ENCODE measurements around the gene RAB43.

RAB43 gene

DNA sequence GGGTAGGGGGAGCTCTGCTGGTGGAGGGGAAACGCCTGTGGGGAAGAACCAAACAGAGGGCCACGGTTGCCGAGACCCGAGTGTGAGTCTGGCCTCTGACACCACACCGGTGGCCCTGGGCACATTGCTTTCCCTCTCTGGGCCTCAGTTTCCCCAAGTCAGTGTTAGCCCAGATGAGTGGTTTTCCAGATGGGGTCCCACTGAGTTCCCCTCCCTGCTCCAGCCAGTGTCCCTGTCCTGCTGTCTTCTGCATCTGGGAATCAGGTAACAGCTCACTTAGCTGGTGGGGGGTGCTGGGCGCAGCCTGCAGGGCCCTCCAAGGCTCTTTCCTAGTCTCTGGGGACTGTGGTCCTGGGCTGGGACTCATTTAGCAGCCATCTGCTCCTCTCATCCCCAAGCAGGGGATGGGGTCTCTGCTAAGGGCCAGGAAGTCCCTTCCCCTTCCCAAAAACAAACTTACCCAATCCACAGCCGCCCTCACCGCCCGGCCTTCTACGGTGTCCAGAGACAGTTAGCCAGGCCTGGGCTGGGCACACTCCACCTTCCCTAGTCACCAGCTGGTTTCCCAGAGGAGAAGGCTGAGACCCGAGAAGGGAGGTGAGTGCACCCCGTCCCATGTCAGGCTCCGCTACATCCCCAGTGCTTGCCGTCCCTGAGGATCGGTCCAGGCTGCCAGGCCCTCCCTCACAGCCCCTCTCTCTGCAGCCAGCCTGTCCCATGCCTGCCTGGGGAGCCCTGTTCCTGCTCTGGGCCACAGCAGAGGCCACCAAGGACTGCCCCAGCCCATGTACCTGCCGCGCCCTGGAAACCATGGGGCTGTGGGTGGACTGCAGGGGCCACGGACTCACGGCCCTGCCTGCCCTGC lies 60.3 kb downstream of the RAB43 start:
- no peak for DNase-seq (ENCODE audit: low spot score)

DNA sequence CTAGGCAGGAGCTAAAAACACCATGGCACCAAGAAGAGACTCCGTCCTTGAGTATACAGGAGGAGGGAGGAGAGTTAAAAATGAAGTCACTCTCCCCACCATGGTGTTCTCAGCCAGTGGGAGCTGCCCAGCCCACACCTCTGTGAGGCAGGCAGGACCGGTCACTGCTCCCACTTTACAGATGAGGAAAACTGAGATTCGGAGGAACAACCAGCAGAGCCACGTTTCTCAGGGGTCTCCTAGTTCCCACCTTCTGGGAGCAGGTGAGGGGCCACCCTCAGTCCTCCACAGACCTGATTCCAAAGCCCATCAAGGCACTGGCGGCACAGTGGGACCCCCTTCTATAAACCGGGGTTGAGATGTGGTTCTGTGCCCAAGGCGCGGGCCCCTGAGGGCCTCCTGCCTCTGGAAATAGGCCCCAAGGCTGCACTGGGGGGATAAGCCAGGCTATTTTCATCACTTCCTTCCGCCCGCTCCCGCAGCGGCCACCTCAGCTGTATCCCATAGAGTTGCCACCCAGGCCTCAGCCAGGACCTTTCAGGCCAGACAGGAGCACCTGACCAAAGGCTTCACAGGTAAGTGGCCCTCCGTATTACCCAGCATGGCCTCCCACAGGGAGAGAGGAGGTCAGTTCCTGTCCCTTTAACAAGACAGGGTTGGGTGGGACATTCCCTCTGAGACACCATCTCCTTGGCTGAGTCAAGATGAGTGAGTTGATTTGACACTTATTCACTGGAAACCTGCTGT lies 61.2 kb downstream of the RAB43 start, which contains the start of gene GP9:
Gene GP9 (plus strand): TSS at position 504 of the 747 bp plus-strand sequence. CDS start 961 bp downstream, outside the sequence.
- no peak for DNase-seq (ENCODE audit: low spot score)

DNA sequence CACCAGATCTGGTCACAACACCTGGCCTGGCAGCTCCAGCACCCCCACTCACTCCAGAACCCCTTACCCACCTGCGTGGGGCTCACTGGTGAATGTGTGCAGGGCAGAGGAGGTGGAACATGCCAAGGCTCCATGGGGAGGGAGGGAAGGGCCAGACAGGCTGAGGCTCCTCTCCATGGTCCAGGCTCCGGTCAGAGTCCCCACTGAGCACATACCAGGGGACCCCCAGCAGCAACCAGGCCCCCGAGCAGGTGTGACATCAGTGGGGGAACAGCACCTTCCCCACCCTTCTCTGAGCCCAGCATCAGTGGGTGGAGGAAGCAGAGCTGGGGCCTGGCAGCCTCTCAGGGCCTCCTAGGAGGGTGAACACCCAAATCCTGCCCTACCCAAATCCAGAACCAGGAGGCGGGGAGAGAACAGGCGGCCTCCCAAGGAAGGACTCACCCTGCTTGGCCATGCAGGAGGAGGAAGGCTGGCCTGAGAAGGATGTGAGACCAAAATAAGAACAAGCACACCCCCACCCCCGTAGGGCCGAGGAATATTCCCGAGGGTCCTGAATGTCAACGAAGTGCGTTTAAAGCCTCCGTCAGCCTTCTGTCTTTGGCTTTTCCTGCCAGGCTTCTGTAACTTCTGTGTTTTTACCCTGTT lies 62.2 kb downstream of the RAB43 start:
- DNase-seq (ENCODE audit: low spot score), result no peak

DNA sequence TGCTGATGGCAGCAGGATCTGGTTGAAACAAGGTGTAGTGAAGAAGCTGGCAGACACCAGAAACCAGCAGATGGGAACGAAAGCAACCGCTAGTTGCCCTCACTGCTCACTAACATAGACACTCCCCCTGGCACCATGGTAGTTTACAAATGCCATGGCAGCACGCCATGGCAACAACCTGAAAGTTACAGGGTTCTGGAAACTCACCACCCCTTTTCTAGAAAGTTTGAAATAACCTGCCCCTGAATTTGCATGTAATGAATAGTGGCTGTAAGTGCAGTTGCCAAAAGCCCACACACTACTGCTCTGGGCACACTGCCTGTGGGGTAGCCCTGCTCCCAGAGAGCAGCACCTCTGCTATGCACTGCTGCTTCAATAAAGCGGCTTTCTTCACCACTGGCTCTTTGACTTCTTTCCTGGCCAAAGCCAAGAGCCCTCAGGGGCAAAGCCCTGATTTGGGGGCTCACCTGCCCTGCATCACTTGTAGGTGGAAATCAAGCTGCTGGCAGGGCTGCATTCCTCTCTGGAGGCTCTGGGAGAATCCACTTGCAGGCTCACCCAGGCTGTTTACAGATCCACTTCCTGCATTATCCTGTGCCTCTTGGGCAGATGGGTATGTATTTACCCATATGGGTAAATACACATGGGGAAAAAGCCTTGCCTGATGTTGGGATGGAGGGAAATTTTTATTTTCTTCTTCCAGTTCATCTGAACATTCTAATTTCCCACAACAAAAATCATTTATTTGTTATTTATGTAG lies 63.0 kb downstream of the RAB43 start:
- DNase-seq (ENCODE audit: low spot score), result peak; percentile 48

DNA sequence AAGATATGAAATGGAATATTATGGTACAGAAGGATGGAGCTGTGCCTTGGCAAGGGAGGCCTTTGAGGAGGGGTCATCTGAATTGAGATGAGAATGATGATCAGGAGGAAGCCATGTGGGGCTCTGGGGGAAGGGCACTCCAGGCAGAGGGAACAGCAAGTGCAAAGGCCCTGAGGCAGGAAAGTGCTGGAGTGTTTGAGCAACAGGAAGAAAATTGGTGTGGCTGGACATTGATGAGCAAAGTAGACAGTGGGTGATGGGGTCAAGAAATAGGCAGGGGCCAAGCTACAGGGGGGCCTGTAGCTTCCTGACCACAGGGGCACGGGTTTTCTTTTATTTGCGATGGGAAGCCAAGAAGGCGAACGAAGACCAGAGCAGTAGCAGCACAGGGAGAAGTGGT lies 64.4 kb downstream of the RAB43 start:
- DNase-seq (ENCODE audit: low spot score), result no peak

DNA sequence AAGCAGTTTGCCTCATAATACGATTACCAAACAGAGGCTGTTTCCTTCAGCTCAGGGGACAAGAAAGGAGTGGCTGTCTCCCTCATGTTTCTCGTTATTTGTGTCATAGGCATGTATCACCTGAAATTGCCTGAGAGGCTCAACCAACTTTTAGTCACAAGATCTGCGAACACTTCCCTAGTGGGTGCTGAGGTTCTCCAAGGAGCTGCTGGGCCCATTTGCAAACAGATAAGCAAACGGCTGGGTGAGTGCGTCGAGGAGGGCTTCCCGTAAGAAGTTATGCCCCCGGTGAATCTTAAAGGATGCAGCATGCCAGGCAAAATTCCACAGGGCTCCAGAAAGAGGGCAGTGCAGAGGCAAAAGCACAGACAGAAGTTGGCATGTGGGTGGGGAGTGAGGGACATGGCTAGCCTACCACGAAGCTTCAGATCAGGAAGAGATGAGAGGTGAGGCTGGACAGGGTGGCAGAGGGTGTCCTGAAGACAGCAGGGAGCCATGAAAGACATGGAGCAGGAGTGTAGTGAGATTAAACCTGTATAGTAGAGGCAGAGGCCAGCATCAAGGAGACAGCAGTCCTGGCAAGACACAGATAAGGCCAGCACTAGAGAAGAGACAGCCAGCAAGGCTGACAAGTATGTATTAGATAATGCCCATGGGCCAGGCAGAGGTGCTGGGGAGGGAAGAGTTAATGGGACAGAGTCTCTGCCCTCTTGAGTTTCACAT lies 65.0 kb downstream of the RAB43 start:
- DNase-seq (ENCODE audit: low spot score), result no peak

DNA sequence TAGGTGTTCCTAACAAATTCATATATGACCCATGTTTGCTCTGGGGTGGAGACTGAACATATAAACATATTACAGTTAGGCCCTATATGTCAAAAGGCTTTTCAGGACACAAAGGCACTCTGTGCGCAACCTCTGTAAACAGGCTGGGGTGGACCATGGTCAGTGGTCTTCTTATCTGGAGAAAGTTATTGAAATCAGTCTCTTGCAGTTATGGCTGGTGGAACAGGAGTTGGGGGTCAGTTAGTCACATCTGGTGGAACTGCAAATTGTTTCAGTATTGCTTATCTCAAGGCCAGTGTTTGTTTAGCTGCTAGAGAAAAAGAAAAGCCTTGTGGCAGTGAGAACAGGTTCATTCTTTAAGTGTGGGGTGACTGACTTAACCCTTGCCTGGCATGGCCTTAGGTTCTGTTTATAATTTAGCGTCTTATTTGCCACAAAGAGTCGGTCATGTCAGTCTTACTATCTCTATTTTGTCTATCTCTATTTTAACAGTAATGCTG lies 66.9 kb downstream of the RAB43 start:
- DNase-seq (ENCODE audit: low spot score), result no peak

DNA sequence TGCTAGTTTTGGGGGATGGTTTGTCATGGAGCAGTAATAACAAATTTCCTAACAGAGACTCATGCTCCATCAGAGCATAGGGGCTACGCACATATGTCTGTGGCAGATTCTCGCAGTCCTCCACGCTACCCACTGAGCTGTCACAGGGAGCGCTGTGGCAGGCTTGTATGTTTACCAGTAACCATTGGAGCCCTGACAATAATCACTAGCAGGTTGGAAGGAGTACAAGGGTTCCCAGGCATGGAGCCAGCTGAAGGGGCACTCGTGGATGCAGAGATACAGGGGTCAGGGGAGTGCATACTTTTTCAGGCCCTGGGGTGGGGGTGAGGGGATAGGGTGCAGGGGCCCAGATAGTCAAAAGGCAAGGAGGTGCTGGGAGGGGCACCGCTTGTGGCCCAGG lies 68.9 kb downstream of the RAB43 start:
- no peak for DNase-seq (ENCODE audit: low spot score)

DNA sequence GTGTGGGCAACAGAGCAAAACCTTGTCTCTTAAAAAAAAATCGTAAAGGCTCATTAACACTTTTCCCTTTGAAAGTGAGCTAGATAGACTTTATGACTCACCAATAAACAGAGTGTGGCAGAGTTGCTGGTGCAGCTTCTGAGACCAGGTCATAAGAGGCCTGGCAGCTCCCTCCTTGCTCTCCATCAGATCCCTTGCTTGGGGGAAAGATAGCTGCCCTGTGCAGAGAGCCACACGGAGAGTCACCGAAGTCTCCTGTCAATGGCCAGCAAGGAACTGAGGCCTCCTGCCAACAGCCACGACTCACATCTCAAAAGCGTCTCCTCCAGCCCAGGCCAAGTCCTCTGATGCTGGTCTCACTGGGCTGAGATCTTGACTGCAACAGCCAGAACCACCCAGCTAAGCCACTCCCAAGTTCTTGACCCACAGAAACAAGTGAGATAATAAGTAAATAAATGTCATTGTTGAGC lies 69.7 kb downstream of the RAB43 start:
- no peak for DNase-seq (ENCODE audit: low spot score)

DNA sequence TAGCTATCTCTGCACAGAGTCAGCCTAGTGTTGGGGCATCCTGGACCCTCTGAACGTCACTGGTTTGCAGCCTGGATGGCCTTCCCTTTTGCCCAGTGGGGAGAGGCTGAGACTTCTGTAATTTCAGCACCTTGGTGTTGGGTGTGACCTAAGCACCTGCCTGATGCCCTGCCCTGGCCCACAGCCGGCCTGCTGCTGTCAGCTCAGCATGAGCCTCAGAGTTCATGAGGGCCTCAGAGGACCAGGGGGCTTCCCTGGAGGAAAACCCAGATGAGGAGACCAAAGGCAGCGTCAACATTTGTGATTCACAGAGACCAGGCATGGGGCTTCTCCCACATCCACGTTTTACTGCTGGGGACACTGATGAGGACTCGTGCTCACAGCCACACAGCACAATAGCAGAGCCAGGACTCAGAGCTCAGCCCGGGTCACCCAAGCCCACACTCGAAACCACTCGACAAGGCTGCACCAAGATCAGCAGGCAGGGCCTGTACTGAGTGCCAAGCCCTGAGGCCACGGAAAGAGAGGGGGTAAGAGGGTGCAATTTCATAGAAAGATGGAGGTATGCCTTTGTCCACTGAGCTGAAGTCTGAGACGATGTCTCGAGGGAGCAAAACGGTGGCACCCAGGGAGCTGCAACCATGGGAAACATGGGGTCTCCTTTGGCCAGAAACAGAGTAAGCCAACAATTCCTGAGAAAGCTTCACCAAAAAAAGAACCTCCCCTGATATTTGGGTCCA lies 70.9 kb downstream of the RAB43 start:
- no peak for DNase-seq (ENCODE audit: low spot score)

DNA sequence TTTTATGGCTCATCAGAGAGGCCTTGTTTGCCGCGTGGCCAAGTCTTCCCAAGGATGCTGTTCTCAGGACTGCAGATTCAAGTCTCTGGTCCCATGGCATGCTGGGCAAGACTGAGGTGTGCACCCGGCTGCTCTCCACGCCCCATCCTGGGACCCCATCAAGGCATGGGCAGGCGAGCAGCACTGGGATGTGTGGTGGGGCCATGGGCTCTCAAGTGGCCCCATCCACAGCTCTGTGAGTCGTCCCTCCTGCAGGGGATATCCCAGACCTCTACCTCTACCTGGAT lies 74.1 kb downstream of the RAB43 start:
- DNase-seq (ENCODE audit: low spot score), result no peak

DNA sequence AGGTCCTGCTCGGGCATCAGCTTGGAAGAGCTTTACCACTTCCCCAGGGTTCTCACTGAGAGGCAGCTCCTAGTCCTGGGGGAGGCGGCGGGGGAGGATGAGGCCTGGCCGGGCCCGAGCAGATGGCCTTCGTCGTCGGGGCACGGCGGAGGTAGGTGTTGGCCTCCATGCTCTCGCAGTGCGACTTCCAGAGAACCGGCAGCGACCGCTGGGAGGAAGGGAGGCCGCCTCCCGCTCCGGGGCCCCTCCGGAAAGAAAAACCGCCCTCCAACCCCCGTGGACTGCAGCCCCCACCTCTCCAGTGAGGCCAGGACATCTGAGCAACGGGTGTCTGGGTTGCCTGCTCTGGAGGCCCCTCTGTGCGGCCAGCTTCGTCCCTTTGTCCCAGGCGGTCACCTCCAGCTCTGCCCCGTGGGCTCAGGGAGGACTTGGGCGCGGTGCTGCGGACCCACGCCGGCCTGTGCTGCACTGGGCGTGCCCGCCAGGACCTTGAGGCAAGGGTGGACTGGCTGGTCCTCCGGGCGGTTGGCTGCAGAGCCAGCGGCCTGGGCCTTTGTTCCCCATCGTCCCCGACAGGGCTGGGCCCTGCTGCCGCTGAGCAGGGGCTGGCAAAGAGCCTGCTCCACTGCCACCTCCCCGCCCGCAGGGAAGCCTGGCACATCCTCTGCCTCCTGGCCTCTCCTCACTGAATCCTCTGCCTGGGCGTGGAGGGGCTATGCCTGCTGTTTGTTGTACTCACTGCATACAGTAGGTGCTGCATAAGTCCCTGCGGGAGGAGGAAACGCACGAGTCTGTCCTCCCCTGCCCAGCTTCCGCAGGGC lies 74.7 kb downstream of the RAB43 start:
- DNase-seq (ENCODE audit: low spot score), result no peak

DNA sequence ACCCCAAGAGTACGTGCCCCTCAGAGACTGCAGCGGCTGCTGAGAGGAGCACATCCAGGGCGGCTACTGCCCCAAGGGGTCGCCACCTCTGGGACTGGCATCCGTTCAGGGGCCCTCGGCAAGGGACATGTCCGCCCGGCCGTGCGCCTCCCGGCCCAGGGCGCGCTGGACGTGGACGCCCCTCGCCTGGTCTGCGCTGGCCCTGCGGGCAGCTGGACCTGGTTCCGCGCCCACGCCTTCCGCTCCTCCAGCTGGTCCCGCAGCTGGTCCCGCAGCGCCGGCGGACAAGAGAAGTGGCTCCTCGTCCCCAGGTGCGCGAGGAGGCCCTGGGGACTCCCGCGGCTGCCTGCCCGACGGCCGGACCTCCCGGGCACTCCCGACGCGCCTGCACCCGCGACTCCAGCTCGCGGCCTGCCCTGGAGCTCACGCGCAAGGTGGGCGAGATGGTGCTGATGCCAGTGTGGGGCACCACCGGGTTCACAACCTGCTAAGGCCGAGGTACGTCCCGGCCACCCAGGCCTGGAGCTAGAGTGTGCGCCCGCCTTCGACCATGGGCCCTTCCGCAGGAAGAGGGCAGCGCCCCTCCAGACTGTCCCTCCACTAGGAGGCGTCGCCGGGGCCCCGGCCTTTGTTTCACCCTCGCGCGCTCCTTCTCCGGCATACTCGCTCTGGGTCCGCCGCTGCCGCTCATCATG lies 75.4 kb downstream of the RAB43 start:
- no peak for DNase-seq (ENCODE audit: low spot score)

DNA sequence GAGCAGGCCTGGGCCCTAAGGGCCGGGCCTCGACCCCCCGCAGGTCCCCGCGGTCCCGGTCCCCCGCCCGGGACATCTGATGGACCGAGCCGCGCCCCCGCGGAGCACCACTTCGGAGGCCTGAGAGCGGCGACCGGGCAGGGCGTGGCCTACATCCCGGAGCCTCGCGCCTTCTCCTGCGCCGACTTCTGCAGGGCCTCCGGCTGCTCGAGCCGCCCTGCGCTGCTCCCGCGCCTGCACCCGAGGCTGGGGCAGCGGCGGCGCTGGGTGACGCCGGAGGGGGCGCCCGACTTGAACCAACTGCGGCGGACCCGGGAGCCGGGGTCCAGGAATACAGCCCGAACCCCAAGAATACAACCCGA lies 75.9 kb downstream of the RAB43 start:
- no peak for DNase-seq (ENCODE audit: low spot score)

DNA sequence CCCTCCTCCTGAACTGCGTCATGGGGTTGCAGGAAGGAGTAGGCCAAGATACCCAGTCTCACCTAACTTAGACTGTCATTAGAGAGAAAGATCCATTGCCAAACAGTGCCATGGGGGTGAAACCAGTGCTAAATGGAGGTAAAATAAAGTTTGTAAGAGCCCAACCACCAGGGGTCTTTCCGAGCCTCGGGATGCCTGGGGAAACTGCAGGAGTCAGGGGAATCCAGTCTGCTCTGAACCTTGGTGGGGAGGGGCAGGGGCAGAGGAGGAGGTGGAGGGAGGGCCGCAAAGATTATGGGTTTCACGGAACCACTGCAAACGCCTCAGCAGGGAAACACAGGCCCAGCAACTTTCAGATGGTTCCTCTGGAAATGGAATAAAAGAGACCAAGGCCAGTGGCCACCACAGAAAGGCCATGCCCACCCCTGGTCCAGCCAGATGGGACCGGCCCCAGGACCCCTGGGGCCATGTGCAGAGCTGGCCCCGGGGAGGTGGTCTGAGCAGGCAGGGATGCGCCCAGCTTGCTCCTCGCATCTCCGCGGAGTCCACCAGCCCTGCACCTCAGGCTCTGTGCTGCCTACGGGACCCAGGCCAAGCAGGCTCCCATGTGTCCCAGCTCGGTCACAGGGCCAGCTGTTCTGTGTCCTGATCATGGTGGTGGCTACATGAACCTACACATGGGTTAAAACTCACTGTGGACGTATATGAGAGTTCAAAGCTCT lies 80.9 kb downstream of the RAB43 start:
- no peak for DNase-seq (ENCODE audit: low spot score)

DNA sequence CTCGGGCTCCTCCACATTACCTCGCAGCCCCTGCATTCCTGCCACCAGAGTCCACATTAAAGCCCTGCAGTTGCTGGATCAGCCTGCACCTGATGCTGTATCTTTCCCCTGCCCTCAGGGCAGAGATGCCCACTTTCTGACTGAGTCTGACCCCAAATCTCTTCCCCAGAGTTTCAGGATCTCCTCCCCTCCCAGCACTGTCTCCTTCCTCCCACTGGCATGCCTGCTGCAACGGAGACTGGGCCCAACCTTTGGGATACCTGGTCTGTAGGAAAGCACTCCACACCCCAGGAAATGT lies 81.6 kb downstream of the RAB43 start:
- no peak for DNase-seq (ENCODE audit: low spot score)

DNA sequence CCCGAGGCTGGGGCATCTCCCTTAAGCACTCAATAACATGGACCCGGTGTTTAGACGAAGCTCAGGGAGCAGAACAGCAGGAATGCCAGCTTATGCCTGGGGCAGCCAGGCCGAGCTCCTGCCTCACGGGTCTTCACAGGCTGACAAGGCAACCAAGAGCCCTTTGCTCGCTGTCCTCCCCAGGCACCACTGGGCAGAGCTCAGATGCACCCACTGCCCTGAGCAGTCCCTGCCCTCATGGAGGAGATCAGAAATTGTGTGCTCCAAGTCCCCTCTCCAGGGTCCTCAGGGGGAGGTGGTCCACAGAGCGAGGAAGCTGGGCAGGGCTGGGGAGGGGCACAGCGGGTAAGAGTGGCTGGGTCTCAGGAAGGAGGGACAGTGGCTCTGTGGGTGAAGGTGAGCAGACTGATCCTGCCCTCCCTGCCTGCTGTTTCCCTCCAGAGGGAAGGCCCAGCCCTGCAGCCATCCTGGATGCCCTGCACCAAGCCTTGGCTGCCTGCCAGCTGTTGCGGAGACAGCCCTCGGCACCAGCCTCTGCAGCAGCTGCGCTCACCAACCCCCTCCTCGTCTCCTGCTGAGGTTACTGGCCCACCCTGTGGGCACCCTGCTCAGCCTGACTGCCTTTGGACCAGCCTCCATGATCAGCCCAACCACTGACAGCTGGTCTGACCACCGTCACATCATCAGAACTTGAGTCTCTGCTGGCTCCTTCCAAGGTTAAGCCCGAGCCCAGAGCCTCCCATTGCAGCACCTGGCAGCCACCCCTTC lies 82.1 kb downstream of the RAB43 start:
- no peak for DNase-seq (ENCODE audit: low spot score)

Measured in globus pallidus (tissue), 1 donor.